ENCODE measurements around the gene CALD1.
"Not testable (repeated sequence)": the region's sequence is repeated elsewhere in the genome, so short reads cannot be mapped to it uniquely, and the experiment has no call there.

The CALD1 gene

DNA sequence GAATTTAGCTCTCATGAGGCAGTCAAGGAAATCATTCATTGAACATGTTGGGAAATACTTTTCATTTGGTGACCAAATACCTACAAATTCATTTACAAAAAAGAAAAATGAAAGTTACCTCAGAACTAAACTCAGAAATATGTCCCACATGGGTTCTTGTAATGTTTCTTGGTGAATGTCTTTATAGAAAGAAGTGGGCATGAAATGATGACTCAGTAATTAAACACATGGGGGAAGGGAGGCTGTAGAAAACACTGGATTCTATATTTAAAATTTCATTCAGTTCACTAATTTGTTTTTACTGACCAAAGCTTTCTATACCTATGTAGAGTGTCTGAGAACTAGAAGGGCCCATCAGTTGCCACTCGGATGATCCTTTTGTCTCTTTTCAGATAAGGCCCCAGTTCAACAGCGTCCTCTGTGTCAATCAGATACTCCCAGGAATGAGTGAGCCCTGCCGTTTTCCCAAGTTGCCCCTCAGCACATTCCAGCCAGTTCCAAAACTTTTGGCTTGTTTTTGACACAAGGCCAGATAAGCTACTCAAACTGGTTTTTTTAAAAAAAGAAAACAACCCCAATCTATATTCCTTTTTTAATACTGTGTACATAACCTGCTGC is 157.6 kb downstream of the CALD1 start:
- DNase-seq, result no peak

DNA sequence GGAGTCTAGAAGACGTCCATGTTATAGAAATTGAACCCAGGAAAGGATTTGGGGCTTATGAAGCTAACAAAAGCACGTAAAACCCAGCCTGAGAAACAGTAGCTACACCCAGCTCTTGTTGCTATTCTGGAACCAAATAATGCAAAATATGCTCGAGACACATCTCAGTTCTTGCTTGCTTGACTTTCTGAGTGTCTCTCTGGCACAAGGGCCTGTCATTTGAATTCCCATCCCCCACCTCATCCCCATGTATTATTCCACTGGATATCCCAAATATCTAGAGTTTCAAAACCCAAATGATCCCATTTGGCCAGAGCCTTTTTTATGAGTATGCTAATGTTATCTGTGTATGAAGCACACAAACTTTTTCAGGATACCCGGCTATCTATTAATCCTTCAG is 158.7 kb downstream of the CALD1 start:
- no peak for DNase-seq

DNA sequence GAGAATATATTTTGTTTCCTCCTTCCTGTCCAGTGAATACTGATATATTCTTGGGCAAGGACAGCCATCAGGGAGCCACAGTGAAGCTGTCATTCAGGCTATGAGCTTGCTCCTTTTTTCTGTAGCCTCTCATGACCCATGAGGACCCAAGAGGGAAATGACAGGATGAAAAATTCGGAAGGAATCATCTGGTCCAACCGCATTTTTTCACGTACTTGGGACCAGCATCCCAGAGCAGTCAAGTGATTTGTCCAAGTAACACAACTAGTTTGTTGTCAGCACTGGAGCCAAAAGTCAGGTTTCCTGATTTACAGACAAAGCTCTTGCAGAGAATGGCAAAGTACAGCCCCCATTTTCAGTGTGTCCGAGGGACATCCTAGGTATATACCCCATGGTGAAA is 159.7 kb downstream of the CALD1 start:
- DNase-seq, result no peak

DNA sequence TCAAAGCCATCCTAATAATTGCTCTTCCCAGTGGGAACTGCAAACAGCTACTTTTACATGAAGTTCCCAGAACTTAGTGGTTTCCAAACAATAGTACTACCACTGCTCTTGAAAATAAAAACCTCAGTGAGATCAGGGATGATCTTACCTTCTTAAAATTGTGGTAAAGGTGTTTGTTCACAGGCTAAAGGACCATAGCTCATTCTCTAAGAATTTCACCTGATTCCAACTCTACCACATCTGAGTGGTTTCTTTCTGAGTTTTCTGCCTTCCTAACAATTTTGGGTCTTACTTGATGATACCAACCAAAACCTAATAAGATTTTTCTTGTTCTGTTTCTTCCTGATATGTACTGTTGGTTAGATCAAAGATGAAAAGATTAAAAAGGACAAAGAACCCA is 161.3 kb downstream of the CALD1 start:
- no peak for DNase-seq

DNA sequence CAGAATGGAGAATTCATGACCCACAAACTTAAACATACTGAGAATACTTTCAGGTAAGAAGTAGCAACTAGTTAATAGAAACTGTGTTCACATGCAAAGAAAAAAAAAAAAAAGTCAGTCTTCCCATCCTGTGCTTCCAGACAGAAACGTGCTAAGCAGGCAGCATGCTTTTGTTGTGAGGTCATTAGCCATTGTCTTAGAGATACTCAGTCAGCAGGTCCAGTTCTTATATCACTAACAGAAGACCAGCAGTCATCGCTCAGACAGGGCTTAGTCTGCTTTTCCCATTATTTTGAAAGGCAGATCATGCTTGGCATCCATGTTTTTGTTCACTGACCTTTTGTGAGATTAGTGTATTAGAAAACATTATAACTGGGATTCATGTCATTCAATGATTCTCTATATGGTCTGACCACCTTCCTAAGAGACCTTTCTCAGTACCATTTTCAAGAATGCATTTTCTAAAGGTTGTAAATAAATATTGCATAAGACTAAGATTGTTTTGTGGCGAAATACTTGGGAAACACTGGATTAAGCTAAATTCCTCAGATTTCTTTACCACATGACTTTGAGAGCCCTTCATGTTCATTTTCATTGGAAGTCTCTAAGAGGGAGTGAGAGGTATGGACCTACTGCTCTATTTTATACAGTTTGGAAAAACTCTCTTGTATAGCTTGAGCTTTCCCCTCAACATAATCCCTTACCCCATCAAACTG is 161.9 kb downstream of the CALD1 start:
- no peak for DNase-seq

DNA sequence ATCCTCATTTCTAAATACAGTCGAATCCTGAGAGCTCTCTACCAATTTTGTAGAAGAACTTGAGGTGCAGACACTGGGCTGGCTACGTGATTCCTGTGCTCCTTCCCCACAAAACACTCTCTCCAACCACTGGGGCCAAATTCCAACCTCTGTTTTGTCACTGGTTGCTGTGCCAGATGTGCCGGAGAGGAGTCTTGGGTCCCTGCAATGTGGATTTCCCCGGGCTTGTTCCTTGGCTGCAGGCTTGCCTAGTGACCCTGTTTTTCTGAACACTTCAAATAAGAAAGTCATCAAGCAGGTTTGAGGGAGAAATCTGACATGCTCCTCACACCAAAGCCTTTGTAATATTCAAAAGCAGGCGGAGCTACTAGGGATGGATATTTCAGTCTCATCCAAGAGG is 162.5 kb downstream of the CALD1 start:
- no peak for DNase-seq

DNA sequence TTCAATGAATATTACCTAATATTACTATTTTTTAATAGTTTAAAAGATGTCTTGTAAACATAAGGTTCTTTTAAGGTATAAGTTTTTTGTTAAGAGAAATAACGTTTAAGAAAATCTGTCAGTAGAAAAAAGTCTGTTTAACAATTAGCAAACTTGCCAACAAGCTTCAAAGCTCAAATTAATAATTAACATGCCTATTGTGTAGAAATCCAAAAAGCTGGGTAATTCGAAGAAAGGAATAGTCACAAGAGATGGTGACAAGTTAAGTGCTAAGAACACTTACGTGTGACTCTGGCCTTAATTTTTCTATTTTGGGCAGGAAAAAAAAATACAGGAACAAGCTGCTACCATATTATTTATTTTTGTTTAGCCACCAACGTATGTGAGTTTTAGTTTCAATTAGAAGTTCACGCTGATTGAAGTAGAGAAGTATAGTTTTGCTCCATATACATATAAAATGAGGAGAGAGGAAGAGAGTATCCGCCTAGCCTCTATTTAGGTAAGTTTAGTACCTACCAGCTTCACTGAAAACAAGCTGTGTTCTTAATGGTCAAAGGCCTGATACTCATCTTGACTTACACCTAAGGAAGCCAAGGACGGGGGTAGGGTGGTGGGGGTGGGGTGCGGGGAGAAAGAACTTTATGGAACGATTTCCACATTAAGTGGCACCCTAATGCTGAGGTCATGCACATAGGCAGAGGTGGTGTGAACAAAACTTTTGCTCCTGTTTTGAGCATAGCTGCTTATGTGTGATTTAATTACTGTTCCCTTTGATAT is 163.4 kb downstream of the CALD1 start:
- DNase-seq, result no peak

DNA sequence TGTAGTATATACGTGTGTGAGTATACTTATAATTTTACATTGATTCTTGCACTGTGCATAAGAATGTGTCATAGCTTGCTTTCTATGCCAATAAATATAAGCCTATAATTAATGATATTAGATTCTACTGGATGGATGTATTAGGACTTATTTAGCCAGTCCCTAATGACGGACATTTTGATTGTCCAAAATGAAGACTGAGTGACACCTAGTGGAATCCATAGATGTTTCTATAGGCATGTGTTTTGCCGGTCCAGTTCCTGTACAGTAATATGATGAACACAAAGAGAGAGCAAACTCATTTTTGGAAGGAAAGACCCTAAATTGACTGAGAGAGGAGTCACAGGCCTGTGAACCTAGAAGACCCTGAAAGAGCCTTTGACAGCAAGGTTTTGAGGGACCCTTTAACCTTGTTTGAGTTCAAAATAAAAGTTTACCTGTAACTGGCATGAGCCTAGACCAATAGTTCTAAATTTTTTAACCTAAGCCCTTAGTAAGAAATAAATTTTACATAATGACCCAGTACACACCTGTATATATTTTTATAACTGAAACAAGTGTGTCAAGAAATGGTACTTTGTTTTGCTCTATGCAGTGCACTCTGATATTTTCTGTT is 164.5 kb downstream of the CALD1 start:
- DNase-seq, result no peak

DNA sequence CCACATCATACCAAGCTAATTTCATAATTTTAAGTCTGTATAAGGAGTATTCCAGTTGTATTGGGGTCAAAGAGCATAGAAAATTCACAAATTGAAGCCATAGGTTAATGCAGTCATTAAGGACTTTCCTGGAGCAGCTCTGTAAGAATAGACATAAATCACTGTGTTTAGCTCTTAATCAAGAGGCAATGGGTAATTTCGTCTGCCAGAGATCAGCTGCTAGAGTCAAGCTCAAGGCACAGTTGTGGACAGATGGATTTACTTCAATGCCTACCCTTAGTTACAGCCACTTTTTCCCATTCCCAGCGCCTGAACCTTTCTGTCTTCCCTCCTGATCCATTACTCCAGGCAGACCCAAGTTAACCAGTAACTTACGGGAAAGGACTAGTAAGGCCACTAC is 166.3 kb downstream of the CALD1 start:
- DNase-seq, result no peak

DNA sequence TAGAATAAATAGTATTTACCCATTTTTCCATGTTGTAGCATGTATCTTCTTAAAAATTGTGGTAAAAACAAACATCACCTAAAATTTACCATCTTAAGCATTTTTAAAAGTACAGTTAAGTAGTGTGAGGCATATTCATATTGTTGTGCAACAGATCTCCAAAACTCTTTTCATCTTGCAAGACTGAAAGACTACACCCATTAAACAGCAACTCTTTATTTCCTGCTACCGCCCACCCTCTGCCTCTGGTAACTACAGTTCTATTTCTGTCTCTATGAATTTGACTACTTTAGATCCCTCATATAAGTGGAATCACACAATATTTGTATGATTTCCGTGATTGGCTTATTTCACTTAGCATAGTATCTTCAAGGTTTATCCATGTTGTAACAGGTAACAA is 166.8 kb downstream of the CALD1 start:
- no peak for DNase-seq

DNA sequence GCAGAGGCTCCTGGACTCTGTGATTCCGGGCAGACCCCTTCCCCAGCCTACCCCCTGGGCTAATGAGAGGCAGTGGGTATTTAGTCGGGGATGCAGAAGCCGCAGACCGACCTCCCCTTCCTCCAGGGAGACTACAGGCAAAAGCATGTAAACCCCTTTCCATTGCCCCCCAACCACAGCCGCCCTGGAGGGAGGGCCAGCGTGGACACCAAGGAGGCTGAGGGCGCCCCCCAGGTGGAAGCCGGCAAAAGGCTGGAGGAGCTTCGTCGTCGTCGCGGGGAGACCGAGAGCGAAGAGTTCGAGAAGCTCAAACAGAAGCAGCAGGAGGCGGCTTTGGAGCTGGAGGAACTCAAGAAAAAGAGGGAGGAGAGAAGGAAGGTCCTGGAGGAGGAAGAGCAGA is 167.9 kb downstream of the CALD1 start:
- no peak for DNase-seq

DNA sequence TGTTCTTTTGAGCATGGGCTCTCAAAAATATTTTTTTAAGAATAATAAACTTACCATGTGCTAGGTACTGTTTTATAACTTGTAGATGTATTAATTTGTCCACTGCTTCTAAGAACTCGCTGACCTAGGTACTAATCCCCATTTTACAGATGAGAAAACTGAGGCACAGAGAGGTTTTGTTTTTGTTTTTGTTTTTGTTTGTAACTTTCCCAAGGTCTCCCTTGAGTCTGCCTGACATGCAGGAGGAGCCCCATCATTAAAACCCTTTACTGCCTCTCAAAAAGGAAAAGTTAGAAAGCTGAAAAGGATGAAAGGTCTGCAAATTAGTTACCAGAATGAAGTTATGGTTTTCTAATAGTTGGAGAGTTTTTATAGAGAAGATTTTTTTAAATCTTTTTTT is 168.4 kb downstream of the CALD1 start:
- no peak for DNase-seq

DNA sequence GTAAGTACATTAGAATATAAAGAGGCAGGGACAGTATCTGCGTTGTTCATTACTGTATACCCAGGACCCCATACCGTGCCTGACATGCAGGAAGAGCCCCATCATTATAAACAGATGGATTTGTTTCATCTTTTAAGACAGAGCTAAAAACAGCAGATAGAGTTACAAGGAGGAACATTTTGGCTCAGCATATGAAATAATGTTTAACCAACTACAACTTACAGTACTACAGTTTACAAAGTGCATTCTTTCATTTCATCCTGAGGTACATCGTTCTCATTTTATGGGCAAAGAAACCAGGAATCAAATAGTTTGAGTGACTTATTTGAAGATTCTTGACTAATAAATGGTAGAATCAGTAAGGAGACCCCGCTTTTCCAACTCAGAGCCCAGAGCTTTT is 168.8 kb downstream of the CALD1 start:
- DNase-seq, result no peak

DNA sequence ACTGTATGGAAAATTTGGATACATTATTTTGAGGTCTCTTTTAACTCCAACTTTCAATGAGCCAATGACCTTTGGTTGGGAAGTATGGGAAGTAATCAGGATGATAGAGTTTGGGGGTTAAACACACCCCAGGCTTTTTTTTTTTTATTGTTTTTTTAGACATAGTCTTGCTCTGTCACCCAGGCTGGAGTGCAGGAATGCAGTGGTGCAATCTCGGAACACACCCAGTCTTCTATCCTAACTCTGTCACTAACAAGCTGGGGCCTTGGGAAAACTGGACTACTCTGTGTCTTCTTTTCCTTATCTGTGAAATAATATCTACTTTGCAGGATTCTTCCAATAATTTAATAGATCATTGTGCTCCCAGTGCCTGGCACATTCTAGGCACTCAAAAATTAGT is 169.3 kb downstream of the CALD1 start:
- DNase-seq, result no peak

DNA sequence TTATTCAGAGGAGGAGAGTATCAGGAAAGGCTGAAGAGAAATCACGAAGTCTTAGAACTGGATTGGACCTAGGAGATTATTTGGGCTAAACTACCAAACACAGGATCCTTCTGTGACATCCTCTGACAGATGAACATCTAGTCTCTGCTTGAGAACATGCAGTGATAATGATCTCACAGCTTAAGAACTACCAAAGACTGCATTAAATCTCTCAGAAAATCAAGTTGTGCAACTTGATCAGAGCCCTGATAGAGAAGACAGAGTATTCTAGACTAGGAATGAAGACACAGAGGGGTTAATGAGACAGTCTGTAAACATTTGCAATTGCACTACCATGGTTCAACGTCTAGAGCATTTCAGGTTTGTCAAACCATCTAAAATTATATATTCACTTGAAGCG is 169.7 kb downstream of the CALD1 start:
- DNase-seq, result no peak

DNA sequence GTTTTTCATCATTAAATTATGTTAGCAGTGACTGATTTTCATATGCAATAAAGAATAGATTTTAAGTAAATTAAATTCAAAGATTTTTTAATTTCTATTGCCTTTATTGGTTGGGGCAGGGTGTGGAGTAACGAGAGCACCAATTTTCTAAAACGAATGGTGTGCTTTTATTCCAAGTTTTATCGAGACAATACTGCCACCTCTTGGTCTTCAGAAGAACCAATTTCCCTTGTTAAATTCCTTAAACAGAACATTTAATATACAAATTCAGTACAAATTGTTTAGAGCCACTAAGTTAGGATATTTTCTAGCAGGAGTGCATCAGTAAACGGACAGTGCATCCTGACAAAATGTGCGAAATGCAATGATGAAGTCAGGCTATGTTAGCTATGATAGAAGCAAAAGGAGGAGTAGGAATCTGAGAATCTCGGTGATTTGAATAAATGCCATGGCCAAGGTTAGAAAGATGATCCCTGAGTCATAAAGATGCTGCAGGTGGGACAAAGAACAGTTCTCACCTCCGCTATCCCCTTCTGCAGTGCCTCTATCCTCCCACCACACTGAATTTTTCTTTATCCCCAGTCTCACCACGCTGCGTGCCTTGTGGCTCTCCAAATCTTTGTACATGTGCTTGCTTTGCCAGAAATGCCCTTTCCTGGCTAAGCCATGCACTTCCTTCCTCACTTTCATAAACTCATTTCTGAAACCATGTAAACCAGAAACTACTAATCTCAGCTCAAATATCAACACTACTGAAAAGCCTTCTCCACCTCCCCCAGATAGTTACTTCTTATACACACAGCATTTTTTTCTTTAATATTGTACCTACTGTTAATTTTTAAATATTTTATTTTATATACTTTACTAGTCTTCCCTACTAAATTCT is 175.0 kb downstream of the CALD1 start:
- no peak for DNase-seq

DNA sequence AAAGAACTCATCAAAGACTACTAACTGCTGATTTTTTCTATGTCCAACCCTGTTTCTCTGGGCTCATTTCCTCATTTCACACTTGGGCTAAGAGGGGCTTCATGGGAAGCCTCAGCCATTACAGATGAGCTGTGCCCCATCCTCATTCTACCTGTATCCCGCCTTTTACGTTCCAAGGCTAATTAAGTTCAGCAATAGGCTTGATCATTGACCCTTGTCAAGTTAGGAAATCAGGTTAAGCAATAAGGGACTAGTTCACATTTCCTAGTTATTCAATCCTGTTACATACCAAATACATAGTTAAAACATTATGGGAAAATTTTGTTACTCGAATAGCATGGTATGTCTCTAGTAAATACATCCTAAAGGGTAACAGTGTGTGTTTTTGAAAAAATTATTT is 177.6 kb downstream of the CALD1 start:
- no peak for DNase-seq

DNA sequence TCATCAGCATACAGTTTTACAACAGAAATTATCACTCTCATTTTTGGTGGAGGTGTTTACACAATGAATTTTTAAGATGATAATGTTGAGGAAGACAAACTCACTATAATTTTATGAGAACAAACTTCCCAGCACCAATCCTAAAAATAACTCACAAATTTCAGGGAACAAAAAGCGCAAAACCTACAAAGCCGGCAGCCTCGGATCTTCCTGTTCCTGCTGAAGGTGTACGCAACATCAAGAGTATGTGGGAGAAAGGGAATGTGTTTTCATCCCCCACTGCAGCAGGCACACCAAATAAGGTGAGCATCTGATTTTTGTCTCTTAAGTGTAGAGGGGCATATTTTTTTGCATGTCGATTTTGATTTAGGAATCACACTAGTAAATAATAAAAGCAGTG is 180.4 kb downstream of the CALD1 start:
- no peak for DNase-seq

DNA sequence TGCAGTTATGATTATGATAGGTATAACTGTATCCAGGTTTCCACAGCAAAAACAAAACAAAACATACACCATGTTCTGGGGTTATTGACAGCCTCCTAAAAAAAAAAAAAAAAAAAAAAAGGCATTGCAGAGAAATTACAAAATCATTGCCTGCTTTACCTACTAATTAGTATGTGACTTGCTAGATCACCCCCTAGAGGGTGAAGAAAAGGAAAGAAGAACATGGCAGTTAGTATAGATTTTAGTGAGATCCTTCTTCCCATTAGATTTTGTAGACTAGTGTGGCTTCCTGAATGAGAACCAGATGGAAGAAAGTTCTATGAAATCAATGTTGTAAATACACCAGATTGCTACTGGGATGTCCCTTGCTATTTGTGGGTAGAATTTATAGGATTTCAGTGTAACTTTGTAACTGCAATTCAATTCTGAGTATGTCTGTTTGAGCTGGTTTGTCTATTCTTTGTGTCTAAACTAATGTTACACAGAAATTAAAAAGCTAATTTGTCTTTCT is 182.9 kb downstream of the CALD1 start:
- DNase-seq, result no peak

DNA sequence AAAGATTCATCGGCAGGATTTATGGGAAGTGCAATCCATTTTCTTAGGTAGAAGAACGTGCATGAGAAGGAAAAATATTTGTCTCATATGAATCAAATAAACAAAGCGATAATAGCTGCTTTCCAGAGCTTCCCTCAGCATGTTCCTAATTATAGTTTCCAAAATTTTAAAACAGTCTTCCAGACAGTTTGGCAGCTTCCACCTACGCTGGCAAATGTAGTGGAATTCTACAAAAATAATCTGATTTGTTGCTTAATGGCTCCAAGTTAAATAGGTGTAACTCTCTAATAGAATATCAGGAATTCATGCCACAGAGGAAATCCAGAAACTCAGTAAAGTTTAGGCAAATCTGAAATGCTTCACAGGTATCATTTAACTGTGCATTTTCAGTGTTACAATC is 183.6 kb downstream of the CALD1 start:
- no peak for DNase-seq

DNA sequence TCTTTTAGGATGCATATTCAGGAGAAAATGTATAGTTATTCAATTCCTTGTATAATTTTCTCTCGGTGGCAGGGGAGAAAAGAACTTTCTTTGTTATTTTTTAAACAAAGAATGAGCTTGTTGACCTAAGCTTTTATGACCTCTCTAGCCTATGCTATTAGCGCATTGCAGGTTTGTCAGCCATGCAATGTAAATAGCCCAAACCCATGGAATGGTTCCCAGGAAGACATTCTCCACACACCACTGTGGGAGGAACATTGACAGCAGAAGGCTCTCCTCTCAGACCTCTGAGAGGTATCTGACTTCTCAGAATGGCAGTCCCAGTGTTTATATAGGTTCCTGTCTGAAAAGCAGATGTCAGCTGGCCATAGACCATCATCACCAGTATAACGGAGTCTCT is 187.3 kb downstream of the CALD1 start:
- DNase-seq, result no peak

DNA sequence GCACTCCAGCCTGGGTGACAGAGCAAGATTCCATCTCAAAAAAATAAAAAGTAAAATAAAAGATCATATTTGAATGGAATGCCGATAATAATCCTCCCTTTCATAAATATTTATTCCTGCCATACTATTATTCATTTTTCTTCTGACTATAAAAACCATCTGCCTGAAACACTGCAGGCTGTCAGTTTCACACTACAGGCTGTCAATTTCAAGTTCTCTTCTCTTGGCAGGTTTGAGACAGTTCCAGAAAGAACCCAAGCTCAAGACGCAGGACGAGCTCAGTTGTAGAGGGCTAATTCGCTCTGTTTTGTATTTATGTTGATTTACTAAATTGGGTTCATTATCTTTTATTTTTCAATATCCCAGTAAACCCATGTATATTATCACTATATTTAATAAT is 188.7 kb downstream of the CALD1 start:
- no peak for DNase-seq

DNA sequence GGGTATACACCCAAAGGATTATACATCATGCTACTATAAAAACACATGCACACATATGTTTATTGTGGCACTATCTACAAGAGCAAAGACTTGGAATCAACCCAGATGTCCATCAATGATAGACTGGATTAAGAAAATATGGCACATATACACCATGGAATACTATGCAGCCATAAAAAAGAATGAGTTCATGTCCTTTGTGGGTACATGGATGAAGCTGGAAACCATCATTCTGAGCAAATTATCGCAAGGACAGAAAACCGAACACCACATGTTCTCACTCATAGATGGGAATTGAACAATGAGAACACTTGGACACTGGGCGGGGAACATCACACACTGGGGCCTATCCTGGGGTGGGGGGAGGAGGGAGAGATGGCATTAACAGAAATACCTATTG is 202.2 kb downstream of the CALD1 start:
- not testable (repeated sequence) for DNase-seq
